Mucosa of descending colon (tissue), 3 donors: ENCODE measurements around the gene HYAL2. TPM values are rescaled to one million over a fixed set of nuclear protein-coding genes. Genes with fewer than 3 reads are reported as not detected.

ENCODE experiments used
- ATAC-seq: fragments of 200-7000 bp; cut with Tn5 transposase; one replicate; pipeline ENCODE4 v1.9.1; 2020; ENCODE audit warnings: mild to moderate bottlenecking, moderate library complexity
- DNase-seq, 3 donors: peaks; one replicate each; pipeline ENCODE4 v3.0.0-alpha.2; 2020
- H3K36me3 ChIP-seq: fragments of 200-600 bp; one replicate; pipeline ENCODE4 v1.8.0; 2021; ENCODE audit warnings: low read depth, mild to moderate bottlenecking
- H3K4me1 ChIP-seq: fragments of 200-600 bp; one replicate; pipeline ENCODE4 v1.8.0; 2021; ENCODE audit warnings: low read depth, mild to moderate bottlenecking
- H3K4me3 ChIP-seq: fragments of 200-600 bp; one replicate; pipeline ENCODE4 v1.8.0; 2021; ENCODE audit warnings: mild to moderate bottlenecking
- H3K9me3 ChIP-seq: fragments of 200-600 bp; one replicate; pipeline ENCODE4 v1.8.0; 2021; ENCODE audit warnings: mild to moderate bottlenecking
- intact Hi-C, 2 donors: fragments of 100-400 bp; cut with DNase I in 1 of 2; cut with micrococcal nuclease in 1 of 2; formaldehyde crosslinking; loops; one replicate each; pipeline versions ENCODE4 v1.11.0 to v1.11.1; 2022; cut with DNase I, micrococcal nuclease
- total RNA-seq, 3 donors: library from RNA; stranded (reverse); fragmentation: NEBNext Ultra II Directional in 2 of 3; extraction: Animal tissue kit (Norgen Biotek cat#: 25700) in 2 of 3; gene quantifications; one replicate each; pipeline versions ENCODE4 v1.2.1 to v1.2.4, GENCODE V29; 2021 to 2023
- TF ChIP-seq, protein P1 (sequence below): fragments of 200-600 bp; IDR thresholded peaks from one replicate; pipeline ENCODE4 v1.8.0; 2022; ENCODE audit warnings: antibody characterized with exemption, mild to moderate bottlenecking
- donor health status: DM: no; HTN: no; CAD: no; lungs with moderate emphysema.
- donor health status: DM: no; HTN: no; CAD: no.
- donor health status: DM: no; HTN: yes; CAD: no.

HYAL2 gene
- total RNA-seq, 3 donors from 2014 or later, result 18.6 to 32.5 (median 29.1) TPM

DNA sequence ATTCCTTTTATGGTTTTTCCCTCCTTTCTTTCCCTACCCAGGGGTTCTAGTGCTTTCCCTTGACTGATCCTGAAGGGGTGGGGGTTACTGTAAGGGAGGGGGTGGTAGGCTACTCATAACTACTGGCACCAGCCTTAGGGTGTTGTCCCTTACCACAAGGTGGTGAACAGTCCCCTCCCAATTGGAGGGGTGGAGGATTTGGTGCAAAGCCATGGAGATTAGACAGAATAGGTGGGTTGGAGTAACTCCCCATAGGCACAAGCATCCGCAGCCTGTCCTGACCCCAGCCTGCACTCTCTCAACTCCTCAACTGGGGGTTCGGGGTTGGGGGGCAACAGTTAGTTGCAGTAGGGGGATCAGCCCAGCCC, 2.6 kb upstream of the HYAL2 start:
- intact Hi-C loops, result no loop called here

GRCh38 chr3:50324351-50325112, 2.0 kb upstream of the HYAL2 start:
- Histone ChIP-seq H3K4me1 (peaks cover 32% of the 10 kb centered on the region), H3K9me3 (no peaks in the 10 kb centered on the region), H3K4me3 (no peak overlapping the region), H3K36me3 (no peaks in the 10 kb centered on the region)
- no peak for ATAC-seq
- TF ChIP-seq, protein P1, sequence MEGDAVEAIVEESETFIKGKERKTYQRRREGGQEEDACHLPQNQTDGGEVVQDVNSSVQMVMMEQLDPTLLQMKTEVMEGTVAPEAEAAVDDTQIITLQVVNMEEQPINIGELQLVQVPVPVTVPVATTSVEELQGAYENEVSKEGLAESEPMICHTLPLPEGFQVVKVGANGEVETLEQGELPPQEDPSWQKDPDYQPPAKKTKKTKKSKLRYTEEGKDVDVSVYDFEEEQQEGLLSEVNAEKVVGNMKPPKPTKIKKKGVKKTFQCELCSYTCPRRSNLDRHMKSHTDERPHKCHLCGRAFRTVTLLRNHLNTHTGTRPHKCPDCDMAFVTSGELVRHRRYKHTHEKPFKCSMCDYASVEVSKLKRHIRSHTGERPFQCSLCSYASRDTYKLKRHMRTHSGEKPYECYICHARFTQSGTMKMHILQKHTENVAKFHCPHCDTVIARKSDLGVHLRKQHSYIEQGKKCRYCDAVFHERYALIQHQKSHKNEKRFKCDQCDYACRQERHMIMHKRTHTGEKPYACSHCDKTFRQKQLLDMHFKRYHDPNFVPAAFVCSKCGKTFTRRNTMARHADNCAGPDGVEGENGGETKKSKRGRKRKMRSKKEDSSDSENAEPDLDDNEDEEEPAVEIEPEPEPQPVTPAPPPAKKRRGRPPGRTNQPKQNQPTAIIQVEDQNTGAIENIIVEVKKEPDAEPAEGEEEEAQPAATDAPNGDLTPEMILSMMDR, result peak; percentile 43
- intact Hi-C loops, result no loop called here
- peak; percentile 72 to 87 (median 78) for DNase-seq

More for the DNA sequence above, 2.6 kb upstream of the HYAL2 start:
- DNase-seq (no peak), ATAC-seq (no peak)
- peaks cover 27% of the 10 kb centered on the region for H3K4me1 ChIP-seq
- H3K9me3 ChIP-seq, result no peaks in the 10 kb centered on the region
- TF ChIP-seq, protein P1, result no peak
- no peaks in the 10 kb centered on the region for H3K36me3 ChIP-seq
- no peak overlapping the region for H3K4me3 ChIP-seq

- peaks cover 39% of the 10 kb centered on the region for H3K4me1 ChIP-seq
- no peaks in the 10 kb centered on the region for H3K36me3 ChIP-seq
- no peaks in the 10 kb centered on the region for H3K9me3 ChIP-seq
- DNase-seq (peak in 1 of 3 donors; percentile 62), ATAC-seq (no peak)
- intact Hi-C loops, result no loop called here
- no peak overlapping the region for H3K4me3 ChIP-seq
- TF ChIP-seq, protein P1, result no peak
Measured at GRCh38 chr3:50323614-50324199, 1.2 kb upstream of the HYAL2 start.

DNA sequence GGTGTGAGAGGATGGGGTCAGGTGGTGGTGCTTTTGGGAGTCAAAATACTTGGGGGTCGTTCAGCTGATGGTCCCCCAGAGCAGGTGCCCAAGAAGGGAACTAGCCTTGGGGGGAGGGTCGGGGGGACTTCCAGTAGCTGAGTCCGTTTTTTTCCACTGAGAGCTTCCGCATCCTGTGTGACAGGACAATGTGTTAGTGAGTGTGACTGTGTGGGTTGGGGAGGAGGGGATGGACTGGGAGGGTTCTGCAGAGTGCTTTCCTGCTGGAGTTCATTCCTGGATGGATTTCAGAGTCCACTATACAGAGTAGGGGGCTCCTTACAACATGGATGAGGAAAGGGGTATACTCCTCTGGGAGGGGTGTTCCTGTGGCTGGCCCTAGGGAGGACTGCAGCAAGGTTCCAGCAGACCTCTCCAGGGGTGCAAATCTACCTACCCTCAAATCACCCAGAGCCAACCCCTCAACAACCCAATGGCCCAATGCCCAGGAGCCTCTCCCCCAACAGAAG, 601 bp upstream of the HYAL2 start:
- intact Hi-C loops, result no loop called here
- no peak overlapping the region for H3K4me3 ChIP-seq
- H3K9me3 ChIP-seq, result no peaks in the 10 kb centered on the region
- peaks cover 45% of the 10 kb centered on the region for H3K4me1 ChIP-seq
- H3K36me3 ChIP-seq, result no peaks in the 10 kb centered on the region
- DNase-seq, result no peak
- no peak for ATAC-seq
- TF ChIP-seq, protein P1, result no peak

DNA sequence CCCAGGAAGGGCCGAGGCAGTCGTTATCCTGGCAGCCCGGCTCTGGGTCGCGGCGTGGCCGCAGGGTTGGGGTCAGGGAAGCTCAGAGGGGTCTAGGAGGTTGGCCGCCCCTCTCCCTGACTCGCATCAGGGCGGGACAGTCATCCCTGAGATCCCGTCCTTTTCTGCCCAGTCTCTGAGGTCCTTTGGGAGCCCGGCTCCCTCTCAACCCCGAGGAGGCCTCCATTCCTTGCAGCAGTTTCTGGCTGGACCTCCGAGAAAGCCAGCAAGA, 495 bp downstream of the HYAL2 start:
- Histone ChIP-seq H3K9me3 (no peaks in the 10 kb centered on the region), H3K36me3 (no peaks in the 10 kb centered on the region), H3K4me1 (peaks cover 49% of the 10 kb centered on the region), H3K4me3 (no peak overlapping the region)
- DNase-seq (peak in 1 of 3 donors; percentile 54), ATAC-seq (no peak)
- intact Hi-C loops, result no loop called here
- TF ChIP-seq, protein P1, result no peak
